NCI-H510A (cell line): ENCODE measurements around the gene BCLAF3.

Experiments
- DNase-seq: peaks from one replicate; lab custom pipeline; 2025; lab: John Stamatoyannopoulos, UW

The BCLAF3 gene

DNA sequence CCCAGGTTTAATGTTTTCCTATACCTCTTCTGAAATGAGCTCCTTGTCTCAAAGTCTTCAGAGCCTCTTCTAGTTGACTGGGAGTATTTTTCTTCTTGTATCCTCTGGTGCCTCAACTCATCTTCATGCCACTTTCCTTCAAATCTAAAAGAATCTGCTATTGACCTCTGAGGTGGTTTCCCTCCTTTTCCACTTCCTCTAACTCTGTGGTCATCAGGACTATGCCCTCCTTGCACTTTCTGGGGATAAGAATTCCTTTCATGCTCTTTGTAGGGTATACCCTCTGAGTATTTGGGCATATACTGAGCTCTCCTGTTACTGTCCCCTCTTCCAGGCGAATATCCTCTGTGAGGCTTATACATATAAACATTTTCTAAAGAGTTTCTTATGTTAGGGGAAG lies 24.8 kb downstream of the BCLAF3 start:
- DNase-seq: no peak

DNA sequence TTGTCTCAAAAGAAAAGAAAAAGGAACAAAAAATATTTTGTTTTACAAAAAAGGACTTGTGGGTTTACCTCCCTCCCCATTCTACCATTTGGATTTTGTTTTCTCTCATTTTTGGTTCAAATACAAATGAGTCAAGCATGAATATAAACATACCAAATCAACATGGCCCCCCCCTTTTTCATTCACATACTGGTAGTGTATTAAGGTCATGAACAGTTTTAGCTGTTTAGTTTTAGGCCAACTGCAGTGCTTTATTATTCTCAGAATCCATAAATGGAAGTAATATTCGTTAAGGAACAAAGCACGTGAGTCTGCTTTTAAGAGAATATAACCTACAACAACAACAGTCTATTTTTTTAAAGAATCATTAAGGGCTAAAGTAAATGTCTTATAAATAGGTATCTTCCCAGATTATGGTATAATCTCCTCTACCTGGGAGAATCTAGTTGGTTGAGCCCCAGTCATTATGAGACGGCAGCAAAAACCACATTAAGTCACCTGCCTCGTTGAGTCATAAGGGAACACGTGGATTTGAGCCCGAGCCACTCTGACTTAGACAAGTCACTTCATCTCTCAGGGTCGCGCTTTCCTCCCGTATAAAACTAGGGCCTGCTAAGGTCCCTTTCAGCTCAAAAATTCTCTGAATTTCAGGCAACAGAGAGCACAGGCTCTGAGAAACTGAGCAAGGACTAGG lies 26.7 kb downstream of the BCLAF3 start:
- no peak for DNase-seq

DNA sequence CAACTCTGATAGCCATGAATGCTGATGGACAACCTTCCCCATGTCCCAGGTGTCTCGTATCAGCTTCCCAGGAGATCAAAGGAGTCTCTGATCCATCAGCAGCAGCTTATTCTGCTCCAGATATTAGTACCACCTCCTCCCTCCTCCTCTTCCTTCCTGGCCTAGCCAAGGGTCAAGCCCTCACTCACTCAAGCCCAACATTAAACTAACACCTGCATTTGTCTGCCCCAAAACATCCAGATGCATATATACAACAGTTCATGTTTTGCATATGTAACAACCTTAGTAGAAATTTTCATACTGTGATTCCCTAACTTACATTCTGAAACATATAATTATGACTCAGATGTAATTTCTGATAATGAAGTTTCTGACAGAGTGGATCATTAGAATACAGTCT lies 29.9 kb downstream of the BCLAF3 start:
- DNase-seq: no peak

DNA sequence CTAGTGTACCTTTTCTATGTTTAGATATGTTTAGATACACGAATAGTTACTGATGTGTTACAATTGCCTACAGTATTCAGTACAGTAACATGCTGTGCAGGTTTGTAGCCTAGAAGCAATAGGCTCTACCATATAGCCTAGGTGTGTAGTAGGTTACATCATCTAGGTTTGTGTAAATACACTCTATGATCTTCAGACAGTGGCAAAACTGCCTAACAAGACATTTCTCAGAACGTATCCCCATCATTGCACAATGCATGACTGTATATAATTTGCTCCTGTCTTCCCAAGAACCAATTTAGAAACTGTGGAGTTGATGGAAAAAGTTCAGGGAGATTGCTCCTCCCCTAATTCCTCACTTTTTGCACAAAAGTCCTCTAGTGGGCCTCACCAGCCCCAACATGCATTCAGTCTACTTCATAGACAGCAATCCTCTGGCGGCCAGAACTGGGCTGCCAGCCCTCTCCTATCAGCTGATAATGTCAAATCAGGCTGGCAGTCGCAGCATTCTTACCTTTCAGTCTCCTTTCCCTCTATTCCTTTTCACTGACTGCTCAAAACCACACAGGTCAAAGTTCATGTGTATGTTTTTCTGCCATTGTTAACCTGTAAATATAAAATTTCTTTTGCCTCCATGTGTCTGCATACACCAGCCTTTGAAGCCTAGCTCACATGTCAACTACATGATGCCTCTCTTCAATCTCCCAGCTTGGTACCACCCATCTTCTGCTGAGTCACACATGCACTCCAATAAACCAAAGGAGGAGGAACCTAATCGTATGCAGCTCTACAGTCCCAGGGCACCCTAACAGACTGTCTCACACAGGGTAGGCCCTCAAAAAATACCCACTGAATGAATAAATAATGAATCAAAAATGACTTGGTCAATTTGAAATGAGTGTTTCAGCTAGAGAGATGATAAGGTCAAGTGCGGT lies 32.0 kb downstream of the BCLAF3 start:
- DNase-seq: no peak

DNA sequence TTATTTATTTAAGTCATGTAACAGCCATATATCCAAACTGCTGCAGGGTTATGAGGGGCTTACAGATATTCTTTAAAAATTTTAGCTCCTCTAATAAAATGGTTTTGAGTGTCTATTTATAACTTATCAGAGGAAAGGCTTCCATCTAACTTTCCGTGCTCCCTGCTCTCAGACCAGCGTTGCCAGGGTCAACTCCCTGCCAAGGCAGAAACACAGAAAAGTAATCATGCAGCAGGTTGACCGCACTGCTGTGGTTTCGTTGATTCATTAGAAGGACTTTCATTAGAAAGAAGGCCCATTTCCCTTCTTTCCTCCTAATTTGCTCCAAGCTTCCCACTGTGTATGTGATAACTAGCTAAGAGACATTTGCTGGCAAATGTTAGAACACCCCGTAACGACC lies 33.9 kb downstream of the BCLAF3 start:
- no peak for DNase-seq

DNA sequence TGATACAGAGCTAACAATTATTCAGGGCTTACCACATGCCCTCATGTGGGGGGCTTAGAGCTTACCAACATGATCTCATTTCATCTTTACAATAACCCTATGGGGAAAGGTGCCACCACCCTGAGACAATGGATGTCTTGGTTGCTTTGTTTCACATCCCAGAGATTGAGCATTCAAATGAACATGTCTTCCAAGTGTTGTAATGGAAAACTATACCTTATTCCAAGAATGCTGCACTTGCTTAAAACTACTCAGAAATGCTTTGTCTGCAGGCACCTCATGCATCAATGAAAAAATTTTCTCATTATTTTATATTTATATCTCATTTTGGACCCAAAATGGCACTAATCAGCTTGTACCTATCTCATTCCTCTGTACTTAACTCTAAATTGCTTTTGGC lies 34.6 kb downstream of the BCLAF3 start:
- no peak for DNase-seq

DNA sequence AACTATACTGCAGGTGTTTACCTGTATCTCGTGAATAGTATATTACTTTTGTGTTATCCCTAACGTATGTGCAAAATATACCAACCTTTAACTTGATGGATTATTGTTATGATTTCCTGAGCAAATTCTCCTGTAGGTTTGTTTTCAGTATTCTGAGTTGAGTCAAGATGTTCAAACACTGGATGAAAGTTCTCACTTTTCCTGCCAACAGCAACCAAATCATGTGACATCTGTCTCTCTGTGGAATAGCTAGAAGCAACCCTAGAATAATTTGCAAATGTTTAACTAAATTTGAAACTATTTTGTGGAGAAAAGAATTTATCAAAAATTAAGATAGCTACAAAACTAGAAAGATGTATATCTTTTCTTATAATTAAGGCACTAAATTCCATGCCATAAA lies 35.6 kb downstream of the BCLAF3 start:
- no peak for DNase-seq

DNA sequence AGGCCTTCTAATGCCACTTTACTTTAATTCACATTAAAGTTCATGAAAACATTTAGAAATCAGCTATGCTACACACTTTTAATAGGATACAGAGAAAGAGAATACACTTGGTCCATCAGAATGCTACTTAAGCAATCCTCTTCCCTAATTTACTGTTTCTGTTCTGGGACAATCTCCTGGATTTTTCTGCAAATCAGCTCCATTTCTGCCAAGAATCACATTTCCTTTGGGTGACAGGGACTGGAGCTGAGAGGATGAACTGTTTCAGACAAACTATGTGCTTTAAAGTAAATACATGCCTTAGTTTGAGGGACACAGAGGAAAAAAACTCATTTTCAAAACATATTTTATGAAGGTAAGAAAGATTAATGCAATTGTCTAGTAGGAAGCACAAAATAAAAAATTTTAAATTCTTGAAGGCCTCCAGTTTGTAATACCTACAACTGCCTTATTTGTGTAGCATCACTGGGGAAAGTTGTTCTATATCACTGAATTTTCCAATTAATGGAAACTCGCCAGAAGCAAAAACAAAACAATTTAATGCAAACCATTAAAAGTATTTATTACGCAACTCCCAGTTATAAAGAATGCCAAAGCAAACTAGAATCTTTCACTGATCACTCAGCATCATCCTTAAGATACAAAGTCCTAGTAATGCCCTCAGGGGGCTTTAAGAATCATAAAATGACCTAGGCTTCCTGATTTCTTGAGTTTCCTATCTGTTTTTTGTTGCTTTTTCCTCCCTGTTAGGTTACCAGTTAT lies 36.3 kb downstream of the BCLAF3 start:
- DNase-seq: no peak

DNA sequence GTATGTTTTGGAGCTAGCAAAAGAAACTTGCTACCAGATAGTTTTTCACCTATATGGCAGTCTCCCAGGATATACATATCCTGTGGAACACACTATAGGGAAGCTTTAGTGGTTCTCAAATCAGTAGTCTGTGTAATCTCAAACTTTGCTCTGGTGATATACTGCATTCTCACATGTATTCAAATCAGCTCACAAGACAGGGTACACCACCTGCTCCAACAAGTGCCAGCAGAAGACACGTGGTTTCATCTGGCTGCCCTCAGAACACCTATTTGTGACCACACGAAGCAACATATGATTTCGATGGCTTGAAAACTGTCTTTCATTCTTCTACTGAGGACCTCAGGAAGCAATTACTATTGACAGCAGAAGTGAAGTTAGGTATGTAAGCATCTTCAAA lies 37.7 kb downstream of the BCLAF3 start:
- DNase-seq: no peak

DNA sequence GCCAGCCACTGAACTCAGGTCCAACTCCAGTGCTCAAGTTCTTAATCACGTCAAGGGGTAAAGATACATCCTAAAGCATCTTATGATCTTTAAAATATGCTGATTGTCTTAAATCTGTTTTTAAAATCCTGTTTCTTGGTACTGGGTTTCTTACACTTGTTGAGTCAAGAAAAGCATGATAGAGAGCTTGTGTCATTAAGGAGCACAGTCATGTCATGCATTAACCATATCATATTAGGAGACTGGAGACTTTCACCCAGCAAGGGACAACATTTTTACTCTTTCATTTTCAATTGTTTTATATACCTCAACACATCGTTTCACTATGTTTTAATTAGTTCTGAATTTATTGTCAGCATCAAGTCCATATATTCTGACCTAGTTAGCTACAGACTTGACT lies 41.5 kb downstream of the BCLAF3 start:
- no peak for DNase-seq

DNA sequence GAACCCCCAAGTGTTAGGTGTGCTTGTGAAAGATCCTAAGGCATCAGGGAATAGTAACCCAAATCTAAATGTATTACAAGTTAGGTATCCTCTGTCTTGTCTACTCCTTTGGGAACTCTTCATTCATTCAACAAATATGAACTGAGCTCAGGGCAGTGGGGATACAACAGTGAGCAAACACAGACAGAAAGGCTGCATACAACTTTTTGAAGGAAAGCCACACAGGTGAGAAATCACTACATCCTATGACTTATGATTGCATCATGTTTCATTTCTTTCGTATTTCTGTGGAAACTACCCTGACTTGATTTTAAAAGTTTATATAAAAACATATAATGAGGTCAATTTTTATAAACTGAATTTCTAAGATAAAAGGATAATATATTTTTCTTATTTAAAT lies 43.2 kb downstream of the BCLAF3 start:
- DNase-seq: no peak
